Measurements from ENCODE around the gene PATE1. TPM values are rescaled to one million over a fixed set of nuclear protein-coding genes. Genes with fewer than 3 reads are reported as not detected.

The PATE1 gene
- total and polyA plus RNA-seq, 2 donors, result 0.05 to 0.52 TPM

DNA sequence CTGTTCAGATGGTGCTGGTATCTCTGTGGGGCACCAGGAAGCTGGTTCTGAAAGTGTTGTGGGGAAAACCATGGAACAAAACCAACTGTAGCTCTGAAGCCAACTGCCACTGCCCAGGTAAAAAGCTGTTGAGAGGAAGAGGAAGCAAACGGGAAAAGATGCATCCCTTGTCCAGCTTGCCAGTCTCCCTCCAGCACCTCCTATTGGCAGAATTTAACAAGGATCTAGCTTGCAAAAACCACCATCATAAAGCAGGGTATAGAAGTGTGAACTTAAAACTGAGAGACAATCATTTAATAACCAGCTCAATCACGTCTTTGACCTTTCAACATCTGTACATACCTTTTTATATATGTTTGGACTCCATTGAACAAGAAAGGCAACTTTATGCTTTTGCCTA lies 4.5 kb downstream of the PATE1 start:
- Histone ChIP-seq H3K4me3 (ENCODE audit: low read length in 2 of 2) (no peak overlapping the region), H3K27me3 (ENCODE audit: control insufficient read depth in 2 of 2, insufficient read depth in 1 of 2, low read length in 1 of 2) (no peaks in the 10 kb centered on the region), H3K4me1 (ENCODE audit: control insufficient read depth in 2 of 2, insufficient read depth in 2 of 2, low read length in 2 of 2) (no peaks in the 10 kb centered on the region), H3K9me3 (ENCODE audit: control insufficient read depth in 2 of 2, insufficient read depth in 1 of 2, low read length in 1 of 2) (no peaks in the 10 kb centered on the region), H3K27ac (ENCODE audit: low read depth in 1 of 2, low read length in 1 of 2) (no peak overlapping the region), H3K36me3 (ENCODE audit: control insufficient read depth in 2 of 2, insufficient read depth in 2 of 2, low read length in 1 of 2) (no peaks in the 10 kb centered on the region)
- WGBS, result 67% methylated on average over 2 of the region's 2 CpGs
- no peak for DNase-seq (ENCODE audit: low read depth in 6 of 9, low spot score in 9 of 9)

DNA sequence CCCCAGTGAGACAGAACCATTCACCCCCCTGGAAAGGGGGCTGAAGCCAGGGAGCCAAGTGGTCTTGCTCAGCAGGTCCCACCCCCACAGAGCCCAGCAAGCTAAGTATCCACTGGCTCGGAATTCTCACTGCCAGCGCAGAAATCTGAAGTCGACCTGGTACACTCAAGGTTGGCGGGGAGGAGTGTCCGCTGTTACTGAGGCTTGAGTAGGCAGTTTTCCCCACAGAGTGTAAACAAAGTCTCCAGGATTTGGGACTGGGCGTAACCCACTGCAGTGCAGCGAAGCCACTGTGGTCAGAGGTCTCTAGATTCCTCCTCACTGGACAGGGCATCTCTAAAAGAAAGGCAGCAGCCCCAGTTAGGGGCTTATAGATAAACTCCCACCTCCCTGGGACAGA lies 10.0 kb downstream of the PATE1 start:
- H3K36me3 ChIP-seq (ENCODE audit: control insufficient read depth in 2 of 2, insufficient read depth in 2 of 2, low read length in 1 of 2), result no peaks in the 10 kb centered on the region
- H3K27ac ChIP-seq (ENCODE audit: low read depth in 1 of 2, low read length in 1 of 2), result no peak overlapping the region
- no peaks in the 10 kb centered on the region for H3K9me3 ChIP-seq (ENCODE audit: control insufficient read depth in 2 of 2, insufficient read depth in 1 of 2, low read length in 1 of 2)
- 93% methylated on average over 7 of the region's 7 CpGs for WGBS
- no peak overlapping the region for H3K4me3 ChIP-seq (ENCODE audit: low read length in 2 of 2)
- no peaks in the 10 kb centered on the region for H3K27me3 ChIP-seq (ENCODE audit: control insufficient read depth in 2 of 2, insufficient read depth in 1 of 2, low read length in 1 of 2)
- H3K4me1 ChIP-seq (ENCODE audit: control insufficient read depth in 2 of 2, insufficient read depth in 2 of 2, low read length in 2 of 2), result no peaks in the 10 kb centered on the region
- no peak for DNase-seq (ENCODE audit: low read depth in 6 of 9, low spot score in 9 of 9)

DNA sequence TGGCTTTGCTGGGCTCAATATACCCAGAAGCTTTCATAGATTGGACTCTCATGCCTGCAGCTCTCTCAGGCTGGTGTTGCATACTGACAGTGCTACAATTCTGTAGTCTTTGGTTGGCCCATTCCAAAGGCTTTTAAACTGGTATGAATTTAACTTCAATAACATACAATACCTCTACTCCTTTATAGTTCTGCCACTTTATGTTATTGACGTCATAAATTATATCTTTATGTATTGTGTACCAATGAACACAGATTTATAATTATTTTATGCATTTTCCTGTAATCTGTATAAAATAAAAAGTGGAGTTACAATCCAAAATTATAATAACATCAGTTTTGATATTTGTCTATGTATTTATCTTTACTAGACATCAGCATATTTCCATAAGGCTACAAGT lies 16.4 kb downstream of the PATE1 start:
- Histone ChIP-seq H3K9me3 (ENCODE audit: control insufficient read depth in 2 of 2, insufficient read depth in 1 of 2, low read length in 1 of 2) (no peaks in the 10 kb centered on the region), H3K36me3 (ENCODE audit: control insufficient read depth in 2 of 2, insufficient read depth in 2 of 2, low read length in 1 of 2) (no peaks in the 10 kb centered on the region), H3K27ac (ENCODE audit: low read depth in 1 of 2, low read length in 1 of 2) (no peak overlapping the region), H3K4me3 (ENCODE audit: low read length in 2 of 2) (no peak overlapping the region), H3K4me1 (ENCODE audit: control insufficient read depth in 2 of 2, insufficient read depth in 2 of 2, low read length in 2 of 2) (no peaks in the 10 kb centered on the region), H3K27me3 (ENCODE audit: control insufficient read depth in 2 of 2, insufficient read depth in 1 of 2, low read length in 1 of 2) (no peaks in the 10 kb centered on the region)
- no peak for DNase-seq (ENCODE audit: low read depth in 6 of 9, low spot score in 9 of 9)
- WGBS, result 95% methylated on average over 1 of the region's 1 CpG

DNA sequence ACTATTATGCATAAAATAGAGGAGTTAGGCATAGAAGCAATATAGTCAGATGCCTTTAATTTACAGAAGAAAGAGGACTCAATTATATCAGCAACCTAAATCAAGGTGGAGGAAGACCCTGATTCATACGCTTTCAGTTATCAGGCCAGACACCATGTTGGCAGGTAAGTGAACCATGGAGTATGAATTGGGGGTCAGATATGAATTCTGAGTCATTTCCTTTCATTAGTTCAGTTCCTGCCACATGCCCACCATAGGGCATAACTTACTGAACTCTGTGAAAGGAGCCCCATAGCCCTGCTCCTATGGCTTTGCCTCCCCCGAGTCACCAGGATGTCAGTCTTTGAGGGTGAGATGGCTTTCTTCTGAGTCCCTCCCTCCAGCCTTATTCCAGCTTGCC lies 17.4 kb downstream of the PATE1 start:
- no peak for DNase-seq (ENCODE audit: low read depth in 6 of 9, low spot score in 9 of 9)
- Histone ChIP-seq H3K4me1 (ENCODE audit: control insufficient read depth in 2 of 2, insufficient read depth in 2 of 2, low read length in 2 of 2) (no peaks in the 10 kb centered on the region), H3K27ac (ENCODE audit: low read depth in 1 of 2, low read length in 1 of 2) (no peak overlapping the region), H3K4me3 (ENCODE audit: low read length in 2 of 2) (no peak overlapping the region), H3K36me3 (ENCODE audit: control insufficient read depth in 2 of 2, insufficient read depth in 2 of 2, low read length in 1 of 2) (no peaks in the 10 kb centered on the region), H3K9me3 (ENCODE audit: control insufficient read depth in 2 of 2, insufficient read depth in 1 of 2, low read length in 1 of 2) (no peaks in the 10 kb centered on the region), H3K27me3 (ENCODE audit: control insufficient read depth in 2 of 2, insufficient read depth in 1 of 2, low read length in 1 of 2) (no peaks in the 10 kb centered on the region)
- WGBS, result 94% methylated on average over 2 of the region's 2 CpGs

DNA sequence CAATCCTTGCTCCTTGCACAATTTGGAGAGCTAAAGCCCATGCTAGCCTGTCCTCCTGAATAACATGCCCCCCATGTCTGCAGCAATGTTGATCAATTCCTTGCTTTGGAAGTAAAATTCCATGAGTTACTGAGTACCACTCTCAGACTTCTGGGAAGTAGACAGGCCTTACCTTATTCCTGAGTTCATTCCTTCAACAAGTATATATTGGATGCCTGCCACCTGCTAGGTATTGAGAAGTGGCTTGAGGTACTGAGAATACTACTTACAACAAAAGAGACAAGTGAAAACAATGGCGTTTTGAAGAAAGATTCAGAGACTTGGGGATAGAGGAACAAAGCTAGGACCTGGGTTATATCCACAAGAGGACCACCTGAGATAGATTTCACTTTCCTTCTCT lies 20.2 kb downstream of the PATE1 start:
- no peaks in the 10 kb centered on the region for H3K36me3 ChIP-seq (ENCODE audit: control insufficient read depth in 2 of 2, insufficient read depth in 2 of 2, low read length in 1 of 2)
- DNase-seq (ENCODE audit: low read depth in 6 of 9, low spot score in 9 of 9), result no peak

DNA sequence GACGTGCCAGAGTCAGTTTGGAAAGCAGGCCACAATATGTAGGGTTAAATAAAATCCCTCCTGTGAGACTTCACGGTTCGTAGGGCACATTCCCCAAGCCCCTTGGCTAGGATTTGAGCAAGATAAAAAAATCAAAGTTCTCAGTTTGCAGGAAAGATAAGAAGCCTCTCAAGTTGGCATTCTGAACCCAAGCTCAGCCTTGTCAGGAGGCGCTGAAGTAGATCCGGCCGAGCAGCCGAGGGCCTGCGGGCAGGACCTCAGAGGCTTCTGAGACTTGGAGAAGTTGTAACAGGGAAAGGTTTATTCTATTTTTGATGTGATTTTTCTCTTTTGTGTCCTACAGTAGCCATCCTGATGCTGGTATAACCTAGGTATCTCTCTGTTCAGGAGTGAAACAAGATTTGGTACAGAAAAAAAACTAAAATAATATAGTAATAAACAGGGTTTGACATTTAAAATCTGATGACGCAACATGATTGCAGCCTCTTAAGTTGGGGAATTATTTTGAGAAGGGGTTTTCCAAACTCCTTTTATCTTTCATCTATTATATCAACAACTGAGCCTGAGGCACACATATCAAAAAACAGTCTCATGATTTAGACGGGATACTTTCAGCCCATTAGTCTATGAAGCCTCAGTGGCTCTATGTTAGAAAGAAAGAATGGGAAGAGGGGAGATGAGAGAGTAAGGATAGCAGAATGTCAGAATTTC lies 22.4 kb downstream of the PATE1 start:
- H3K4me1 ChIP-seq (ENCODE audit: control insufficient read depth in 2 of 2, insufficient read depth in 2 of 2, low read length in 2 of 2), result no peaks in the 10 kb centered on the region
- no peak overlapping the region for H3K4me3 ChIP-seq (ENCODE audit: low read length in 2 of 2)
- WGBS, result 80% methylated on average over 10 of the region's 10 CpGs
- no peaks in the 10 kb centered on the region for H3K36me3 ChIP-seq (ENCODE audit: control insufficient read depth in 2 of 2, insufficient read depth in 2 of 2, low read length in 1 of 2)
- H3K27me3 ChIP-seq (ENCODE audit: control insufficient read depth in 2 of 2, insufficient read depth in 1 of 2, low read length in 1 of 2), result no peaks in the 10 kb centered on the region
- no peak overlapping the region for H3K27ac ChIP-seq (ENCODE audit: low read depth in 1 of 2, low read length in 1 of 2)
- H3K9me3 ChIP-seq (ENCODE audit: control insufficient read depth in 2 of 2, insufficient read depth in 1 of 2, low read length in 1 of 2), result no peaks in the 10 kb centered on the region
- DNase-seq (ENCODE audit: low read depth in 6 of 9, low spot score in 9 of 9), result no peak

More for the DNA sequence above, 20.2 kb downstream of the PATE1 start:
- H3K4me1 ChIP-seq (ENCODE audit: control insufficient read depth in 2 of 2, insufficient read depth in 2 of 2, low read length in 2 of 2), result no peaks in the 10 kb centered on the region
- H3K4me3 ChIP-seq (ENCODE audit: low read length in 2 of 2), result no peak overlapping the region
- H3K9me3 ChIP-seq (ENCODE audit: control insufficient read depth in 2 of 2, insufficient read depth in 1 of 2, low read length in 1 of 2), result no peaks in the 10 kb centered on the region
- H3K27me3 ChIP-seq (ENCODE audit: control insufficient read depth in 2 of 2, insufficient read depth in 1 of 2, low read length in 1 of 2), result no peaks in the 10 kb centered on the region
- no peak overlapping the region for H3K27ac ChIP-seq (ENCODE audit: low read depth in 1 of 2, low read length in 1 of 2)
- 84% methylated on average over 1 of the region's 1 CpG for WGBS

DNA sequence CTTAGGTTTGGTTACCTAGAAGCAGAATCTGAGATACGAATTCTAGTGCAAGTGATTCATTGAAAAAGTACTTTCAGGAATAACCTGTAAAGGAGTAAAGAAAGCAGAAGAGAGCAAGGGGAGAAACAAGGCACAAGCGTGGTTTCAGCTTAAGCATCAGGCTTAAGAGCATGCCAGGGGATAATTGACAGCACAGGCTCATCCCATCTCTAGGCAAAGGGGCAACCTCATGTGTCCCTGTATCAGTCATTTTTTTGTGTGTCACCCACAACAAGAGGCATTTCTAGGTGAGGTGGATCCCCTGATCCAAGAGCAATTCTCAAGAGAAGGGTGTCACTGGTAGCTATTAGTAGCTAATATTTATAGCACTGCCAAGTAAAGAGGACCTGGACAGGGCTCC lies 24.5 kb downstream of the PATE1 start:
- no peaks in the 10 kb centered on the region for H3K27me3 ChIP-seq (ENCODE audit: control insufficient read depth in 2 of 2, insufficient read depth in 1 of 2, low read length in 1 of 2)
- H3K36me3 ChIP-seq (ENCODE audit: control insufficient read depth in 2 of 2, insufficient read depth in 2 of 2, low read length in 1 of 2), result no peaks in the 10 kb centered on the region
- DNase-seq (ENCODE audit: low read depth in 6 of 9, low spot score in 9 of 9), result no peak
- no peaks in the 10 kb centered on the region for H3K9me3 ChIP-seq (ENCODE audit: control insufficient read depth in 2 of 2, insufficient read depth in 1 of 2, low read length in 1 of 2)
- no peaks in the 10 kb centered on the region for H3K4me1 ChIP-seq (ENCODE audit: control insufficient read depth in 2 of 2, insufficient read depth in 2 of 2, low read length in 2 of 2)
- no peak overlapping the region for H3K4me3 ChIP-seq (ENCODE audit: low read length in 2 of 2)
- WGBS, result 92% methylated on average over 2 of the region's 2 CpGs
- H3K27ac ChIP-seq (ENCODE audit: low read depth in 1 of 2, low read length in 1 of 2), result no peak overlapping the region

DNA sequence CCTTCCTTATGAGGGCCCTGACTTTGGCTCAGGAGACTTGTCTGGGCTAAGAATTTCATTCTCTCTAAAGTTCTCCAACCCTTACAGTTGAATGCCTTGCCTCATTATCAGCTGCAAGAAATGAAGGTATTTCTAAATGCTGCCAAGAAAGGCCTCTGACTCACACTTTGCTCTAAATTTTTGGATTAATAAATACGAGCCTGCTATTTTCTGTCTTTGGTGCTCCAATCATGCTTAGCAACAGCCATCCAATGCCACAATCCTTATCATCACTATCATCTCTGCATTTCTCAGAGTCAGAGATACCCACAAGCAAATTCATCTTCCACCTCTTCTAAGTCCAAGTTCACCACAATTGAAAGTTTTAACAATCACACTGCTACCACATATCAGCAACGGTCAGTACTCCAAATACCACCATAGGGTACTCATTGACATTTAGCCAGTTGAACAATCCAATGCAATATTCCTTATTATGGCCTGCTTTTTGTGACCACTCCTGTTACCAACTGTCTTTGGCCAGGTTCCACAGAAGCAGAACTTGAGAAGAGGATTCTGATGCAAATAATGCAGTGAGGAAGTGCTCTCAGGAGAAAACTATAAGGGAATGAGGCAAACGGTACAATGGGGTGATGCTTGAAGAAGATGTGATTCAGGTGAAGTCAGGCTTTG lies 26.9 kb downstream of the PATE1 start:
- no peaks in the 10 kb centered on the region for H3K4me1 ChIP-seq (ENCODE audit: control insufficient read depth in 2 of 2, insufficient read depth in 2 of 2, low read length in 2 of 2)
- no peaks in the 10 kb centered on the region for H3K9me3 ChIP-seq (ENCODE audit: control insufficient read depth in 2 of 2, insufficient read depth in 1 of 2, low read length in 1 of 2)
- DNase-seq (ENCODE audit: low read depth in 6 of 9, low spot score in 9 of 9), result no peak
- WGBS, result 78% methylated on average over 3 of the region's 3 CpGs
- H3K27me3 ChIP-seq (ENCODE audit: control insufficient read depth in 2 of 2, insufficient read depth in 1 of 2, low read length in 1 of 2), result no peaks in the 10 kb centered on the region
- H3K27ac ChIP-seq (ENCODE audit: low read depth in 1 of 2, low read length in 1 of 2), result no peak overlapping the region
- no peaks in the 10 kb centered on the region for H3K36me3 ChIP-seq (ENCODE audit: control insufficient read depth in 2 of 2, insufficient read depth in 2 of 2, low read length in 1 of 2)
- H3K4me3 ChIP-seq (ENCODE audit: low read length in 2 of 2), result no peak overlapping the region

DNA sequence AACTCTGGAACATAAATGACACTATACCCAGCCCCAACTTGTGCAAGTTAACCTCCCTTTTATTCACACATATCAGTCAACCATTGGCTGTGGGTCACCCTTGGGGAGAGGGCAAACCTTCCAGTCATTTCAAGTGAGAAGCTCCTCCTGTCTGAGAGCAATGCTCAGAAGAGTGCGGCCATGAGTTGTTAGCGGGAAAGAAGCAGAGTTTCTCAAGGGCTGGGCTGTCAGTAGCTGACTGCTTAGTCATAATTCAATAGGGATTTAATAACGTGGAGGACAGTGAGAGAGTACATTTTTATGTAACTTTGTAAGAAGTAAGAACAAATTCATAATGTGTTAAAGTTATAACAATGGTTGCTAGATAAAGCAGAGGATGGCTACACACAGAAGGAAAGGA lies 27.4 kb downstream of the PATE1 start:
- DNase-seq (ENCODE audit: low read depth in 6 of 9, low spot score in 9 of 9), result no peak
- Histone ChIP-seq H3K27ac (ENCODE audit: low read depth in 1 of 2, low read length in 1 of 2) (no peak overlapping the region), H3K9me3 (ENCODE audit: control insufficient read depth in 2 of 2, insufficient read depth in 1 of 2, low read length in 1 of 2) (no peaks in the 10 kb centered on the region), H3K4me3 (ENCODE audit: low read length in 2 of 2) (no peak overlapping the region), H3K36me3 (ENCODE audit: control insufficient read depth in 2 of 2, insufficient read depth in 2 of 2, low read length in 1 of 2) (no peaks in the 10 kb centered on the region), H3K4me1 (ENCODE audit: control insufficient read depth in 2 of 2, insufficient read depth in 2 of 2, low read length in 2 of 2) (no peaks in the 10 kb centered on the region), H3K27me3 (ENCODE audit: control insufficient read depth in 2 of 2, insufficient read depth in 1 of 2, low read length in 1 of 2) (no peaks in the 10 kb centered on the region)
- 82% methylated on average over 3 of the region's 3 CpGs for WGBS
